Measurements from ENCODE around the gene PCDHGA1. TPM values are rescaled to one million over a fixed set of nuclear protein-coding genes. Genes with fewer than 3 reads are reported as not detected.

PCDHGA1 gene
- total and polyA plus RNA-seq, 9 donors, result 0.44 to 0.86 (median 0.63) TPM

- peak; percentile 69 for DNase-seq
- H3K36me3 ChIP-seq (ENCODE audit: control insufficient read depth, insufficient read depth, low read length), result peaks cover 48% of the 10 kb centered on the region
- peak overlapping the region; percentile 60 for H3K4me3 ChIP-seq (ENCODE audit: low read length)
These were observed 184.2 kb downstream of the PCDHGA1 start for GRCh38 chr5:141514330-141515133.

GRCh38 chr5:141515141-141515540 is 184.8 kb downstream of the PCDHGA1 start:
- no peak for DNase-seq
- WGBS (ENCODE audit: insufficient coverage), result 42% methylated on average over 3 of the region's 3 CpGs

More at GRCh38 chr5:141514330-141515133, 184.2 kb downstream of the PCDHGA1 start:
- Histone ChIP-seq H3K9me3 (replicated peaks; ENCODE audit: control insufficient read depth, low read depth, low read length) (no peaks in the 10 kb centered on the region), H3K27ac (ENCODE audit: low read length) (peak overlapping the region; percentile 97), H3K4me1 (ENCODE audit: control insufficient read depth, insufficient read depth, low read length) (peaks cover 82% of the 10 kb centered on the region), H3K27me3 (ENCODE audit: control insufficient read depth, insufficient read depth, low read length) (no peaks in the 10 kb centered on the region)
- WGBS (ENCODE audit: insufficient coverage), result 23% methylated on average over 6 of the region's 6 CpGs

GRCh38 chr5:141515946-141516671 is 185.8 kb downstream of the PCDHGA1 start:
- no peaks in the 10 kb centered on the region for H3K9me3 ChIP-seq (replicated peaks; ENCODE audit: control insufficient read depth, low read depth, low read length)
- peak overlapping the region; percentile 97 for H3K27ac ChIP-seq (ENCODE audit: low read length)
- peaks cover 87% of the 10 kb centered on the region for H3K4me1 ChIP-seq (ENCODE audit: control insufficient read depth, insufficient read depth, low read length)
- H3K36me3 ChIP-seq (ENCODE audit: control insufficient read depth, insufficient read depth, low read length), result peaks cover 34% of the 10 kb centered on the region
- H3K27me3 ChIP-seq (ENCODE audit: control insufficient read depth, insufficient read depth, low read length), result no peaks in the 10 kb centered on the region
- WGBS (ENCODE audit: insufficient coverage), result 83% methylated on average over 3 of the region's 4 CpGs
- DNase-seq, result no peak
- H3K4me3 ChIP-seq (ENCODE audit: low read length), result no peak overlapping the region

More at GRCh38 chr5:141515141-141515540, 184.8 kb downstream of the PCDHGA1 start:
- no peaks in the 10 kb centered on the region for H3K27me3 ChIP-seq (ENCODE audit: control insufficient read depth, insufficient read depth, low read length)
- H3K36me3 ChIP-seq (ENCODE audit: control insufficient read depth, insufficient read depth, low read length), result peaks cover 41% of the 10 kb centered on the region
- H3K27ac ChIP-seq (ENCODE audit: low read length), result peak overlapping the region; percentile 97
- H3K4me3 ChIP-seq (ENCODE audit: low read length), result no peak overlapping the region
- peaks cover 80% of the 10 kb centered on the region for H3K4me1 ChIP-seq (ENCODE audit: control insufficient read depth, insufficient read depth, low read length)
- no peaks in the 10 kb centered on the region for H3K9me3 ChIP-seq (replicated peaks; ENCODE audit: control insufficient read depth, low read depth, low read length)

GRCh38 chr5:141516672-141517025 is 186.3 kb downstream of the PCDHGA1 start:
- Histone ChIP-seq H3K4me1 (ENCODE audit: control insufficient read depth, insufficient read depth, low read length) (peaks cover 91% of the 10 kb centered on the region), H3K4me3 (ENCODE audit: low read length) (no peak overlapping the region), H3K36me3 (ENCODE audit: control insufficient read depth, insufficient read depth, low read length) (peaks cover 29% of the 10 kb centered on the region), H3K27ac (ENCODE audit: low read length) (peak overlapping the region; percentile 97), H3K9me3 (replicated peaks; ENCODE audit: control insufficient read depth, low read depth, low read length) (no peaks in the 10 kb centered on the region), H3K27me3 (ENCODE audit: control insufficient read depth, insufficient read depth, low read length) (no peaks in the 10 kb centered on the region)
- 82% methylated on average over 6 of the region's 8 CpGs for WGBS (ENCODE audit: insufficient coverage)
- peak; percentile 32 for DNase-seq

GRCh38 chr5:141517312-141517711 is 187.0 kb downstream of the PCDHGA1 start:
- Histone ChIP-seq H3K36me3 (ENCODE audit: control insufficient read depth, insufficient read depth, low read length) (peaks cover 24% of the 10 kb centered on the region), H3K9me3 (replicated peaks; ENCODE audit: control insufficient read depth, low read depth, low read length) (no peaks in the 10 kb centered on the region), H3K4me1 (ENCODE audit: control insufficient read depth, insufficient read depth, low read length) (peaks cover 93% of the 10 kb centered on the region), H3K27ac (ENCODE audit: low read length) (peak overlapping the region; percentile 97), H3K4me3 (ENCODE audit: low read length) (no peak overlapping the region), H3K27me3 (ENCODE audit: control insufficient read depth, insufficient read depth, low read length) (no peaks in the 10 kb centered on the region)
- DNase-seq, result peak; percentile 8
- WGBS (ENCODE audit: insufficient coverage), result 100% methylated on average over 1 of the region's 8 CpGs

GRCh38 chr5:141517880-141518617 is 187.7 kb downstream of the PCDHGA1 start:
- H3K27ac ChIP-seq (ENCODE audit: low read length), result peak overlapping the region; percentile 97
- peaks cover 25% of the 10 kb centered on the region for H3K36me3 ChIP-seq (ENCODE audit: control insufficient read depth, insufficient read depth, low read length)
- DNase-seq, result peak; percentile 82
- no peak overlapping the region for H3K4me3 ChIP-seq (ENCODE audit: low read length)
- peaks cover 92% of the 10 kb centered on the region for H3K4me1 ChIP-seq (ENCODE audit: control insufficient read depth, insufficient read depth, low read length)
- WGBS (ENCODE audit: insufficient coverage), result 49% methylated on average over 5 of the region's 11 CpGs
- H3K9me3 ChIP-seq (replicated peaks; ENCODE audit: control insufficient read depth, low read depth, low read length), result no peaks in the 10 kb centered on the region
- no peaks in the 10 kb centered on the region for H3K27me3 ChIP-seq (ENCODE audit: control insufficient read depth, insufficient read depth, low read length)

- WGBS (ENCODE audit: insufficient coverage), result no CpG with 5 or more reads among the region's 1 CpG
- no peak for DNase-seq
- H3K9me3 ChIP-seq (replicated peaks; ENCODE audit: control insufficient read depth, low read depth, low read length), result no peaks in the 10 kb centered on the region
- H3K36me3 ChIP-seq (ENCODE audit: control insufficient read depth, insufficient read depth, low read length), result peaks cover 25% of the 10 kb centered on the region
- H3K4me3 ChIP-seq (ENCODE audit: low read length), result no peak overlapping the region
- H3K27me3 ChIP-seq (ENCODE audit: control insufficient read depth, insufficient read depth, low read length), result no peaks in the 10 kb centered on the region
- peak overlapping the region; percentile 97 for H3K27ac ChIP-seq (ENCODE audit: low read length)
- H3K4me1 ChIP-seq (ENCODE audit: control insufficient read depth, insufficient read depth, low read length), result peaks cover 90% of the 10 kb centered on the region
These were observed 188.3 kb downstream of the PCDHGA1 start for GRCh38 chr5:141518618-141519015.

- Histone ChIP-seq H3K27me3 (ENCODE audit: control insufficient read depth, insufficient read depth, low read length) (no peaks in the 10 kb centered on the region), H3K4me3 (ENCODE audit: low read length) (no peak overlapping the region), H3K4me1 (ENCODE audit: control insufficient read depth, insufficient read depth, low read length) (peaks cover 90% of the 10 kb centered on the region), H3K27ac (ENCODE audit: low read length) (peak overlapping the region; percentile 97), H3K36me3 (ENCODE audit: control insufficient read depth, insufficient read depth, low read length) (peaks cover 25% of the 10 kb centered on the region), H3K9me3 (replicated peaks; ENCODE audit: control insufficient read depth, low read depth, low read length) (no peaks in the 10 kb centered on the region)
- WGBS (ENCODE audit: insufficient coverage), result 89% methylated on average over 1 of the region's 3 CpGs
- DNase-seq, result no peak
These were observed 189.6 kb downstream of the PCDHGA1 start for GRCh38 chr5:141519605-141520565.

GRCh38 chr5:141521244-141521781 is 191.0 kb downstream of the PCDHGA1 start:
- Histone ChIP-seq H3K4me3 (ENCODE audit: low read length) (no peak overlapping the region), H3K27ac (ENCODE audit: low read length) (peak overlapping the region; percentile 97), H3K27me3 (ENCODE audit: control insufficient read depth, insufficient read depth, low read length) (no peaks in the 10 kb centered on the region), H3K9me3 (replicated peaks; ENCODE audit: control insufficient read depth, low read depth, low read length) (no peaks in the 10 kb centered on the region), H3K36me3 (ENCODE audit: control insufficient read depth, insufficient read depth, low read length) (peaks cover 26% of the 10 kb centered on the region), H3K4me1 (ENCODE audit: control insufficient read depth, insufficient read depth, low read length) (peaks cover 86% of the 10 kb centered on the region)
- WGBS (ENCODE audit: insufficient coverage), result 0% methylated on average over 1 of the region's 2 CpGs
- peak; percentile 96 for DNase-seq
